ENCODE results near the gene WBP2. TPM values are rescaled to one million over a fixed set of nuclear protein-coding genes. Genes with fewer than 3 reads are reported as not detected.

Gene WBP2
- total RNA-seq, 1 donor from 2014 or later = 144 TPM

DNA sequence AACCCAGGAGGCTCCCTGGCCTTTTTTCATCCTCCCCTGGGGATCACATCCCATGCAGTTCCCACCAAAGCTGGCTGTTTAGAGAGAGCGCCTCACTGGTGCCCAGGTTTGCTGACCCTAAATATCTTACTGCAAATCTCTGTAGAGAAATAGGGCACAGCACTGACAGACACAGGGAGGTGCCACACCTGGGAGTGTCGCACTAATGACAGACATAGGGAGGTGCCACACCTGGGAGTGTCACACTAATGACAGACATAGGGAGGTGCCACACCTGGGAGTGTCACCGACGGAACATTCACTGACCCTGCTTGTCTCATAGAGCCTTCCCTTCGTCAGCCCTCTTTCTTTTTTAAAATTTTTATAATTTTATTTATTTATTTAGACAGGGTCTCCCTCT, 44.9 kb downstream of the WBP2 start:
- peaks cover 53% of the 10 kb centered on the region for H3K36me3 ChIP-seq
- no peaks in the 10 kb centered on the region for H3K27me3 ChIP-seq (ENCODE audit: low read depth)
- DNase-seq = no peak
- intact Hi-C loops (cut with micrococcal nuclease) = no loop called here
- TF ChIP-seq, protein P1, sequence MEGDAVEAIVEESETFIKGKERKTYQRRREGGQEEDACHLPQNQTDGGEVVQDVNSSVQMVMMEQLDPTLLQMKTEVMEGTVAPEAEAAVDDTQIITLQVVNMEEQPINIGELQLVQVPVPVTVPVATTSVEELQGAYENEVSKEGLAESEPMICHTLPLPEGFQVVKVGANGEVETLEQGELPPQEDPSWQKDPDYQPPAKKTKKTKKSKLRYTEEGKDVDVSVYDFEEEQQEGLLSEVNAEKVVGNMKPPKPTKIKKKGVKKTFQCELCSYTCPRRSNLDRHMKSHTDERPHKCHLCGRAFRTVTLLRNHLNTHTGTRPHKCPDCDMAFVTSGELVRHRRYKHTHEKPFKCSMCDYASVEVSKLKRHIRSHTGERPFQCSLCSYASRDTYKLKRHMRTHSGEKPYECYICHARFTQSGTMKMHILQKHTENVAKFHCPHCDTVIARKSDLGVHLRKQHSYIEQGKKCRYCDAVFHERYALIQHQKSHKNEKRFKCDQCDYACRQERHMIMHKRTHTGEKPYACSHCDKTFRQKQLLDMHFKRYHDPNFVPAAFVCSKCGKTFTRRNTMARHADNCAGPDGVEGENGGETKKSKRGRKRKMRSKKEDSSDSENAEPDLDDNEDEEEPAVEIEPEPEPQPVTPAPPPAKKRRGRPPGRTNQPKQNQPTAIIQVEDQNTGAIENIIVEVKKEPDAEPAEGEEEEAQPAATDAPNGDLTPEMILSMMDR (IDR thresholded peaks at IDR 0.05; ENCODE audit: borderline replicate concordance) = no peak
- H3K4me1 ChIP-seq = peaks cover 49% of the 10 kb centered on the region
- H3K4me3 ChIP-seq = peak overlapping the region; percentile 33
- peak overlapping the region; percentile 90 for H3K27ac ChIP-seq (replicated peaks)
- no peaks in the 10 kb centered on the region for H3K9me3 ChIP-seq (replicated peaks)

DNA sequence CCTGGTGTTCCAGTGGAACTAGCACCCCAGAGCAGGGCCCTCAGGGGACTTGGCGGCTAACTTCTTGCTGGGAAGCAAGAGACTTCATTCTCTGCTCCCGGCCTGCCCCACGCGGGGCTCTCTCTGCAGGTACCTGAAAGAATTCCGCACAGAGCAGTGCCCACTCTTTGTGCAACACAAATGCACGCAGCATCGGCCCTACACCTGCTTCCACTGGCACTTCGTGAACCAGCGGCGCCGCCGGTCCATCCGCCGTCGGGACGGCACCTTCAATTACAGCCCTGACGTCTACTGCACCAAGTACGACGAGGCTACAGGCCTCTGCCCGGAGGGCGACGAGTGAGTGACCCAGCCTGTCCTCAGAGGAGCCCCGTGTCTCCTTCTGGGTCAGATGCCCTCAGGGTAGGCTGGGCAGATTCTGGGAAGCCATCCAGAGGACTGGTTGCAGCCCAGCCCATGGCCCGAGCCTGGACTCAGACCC, 45.5 kb downstream of the WBP2 start:
- Histone ChIP-seq H3K36me3 (peaks cover 48% of the 10 kb centered on the region), H3K4me3 (peak overlapping the region; percentile 33), H3K9me3 (replicated peaks) (no peaks in the 10 kb centered on the region), H3K27ac (replicated peaks) (peak overlapping the region; percentile 90), H3K27me3 (ENCODE audit: low read depth) (no peaks in the 10 kb centered on the region), H3K4me1 (peaks cover 49% of the 10 kb centered on the region)
- intact Hi-C loops (cut with micrococcal nuclease) = no loop called here
- TF ChIP-seq, protein P1 (IDR thresholded peaks at IDR 0.05; ENCODE audit: borderline replicate concordance) = no peak
- DNase-seq = no peak

DNA sequence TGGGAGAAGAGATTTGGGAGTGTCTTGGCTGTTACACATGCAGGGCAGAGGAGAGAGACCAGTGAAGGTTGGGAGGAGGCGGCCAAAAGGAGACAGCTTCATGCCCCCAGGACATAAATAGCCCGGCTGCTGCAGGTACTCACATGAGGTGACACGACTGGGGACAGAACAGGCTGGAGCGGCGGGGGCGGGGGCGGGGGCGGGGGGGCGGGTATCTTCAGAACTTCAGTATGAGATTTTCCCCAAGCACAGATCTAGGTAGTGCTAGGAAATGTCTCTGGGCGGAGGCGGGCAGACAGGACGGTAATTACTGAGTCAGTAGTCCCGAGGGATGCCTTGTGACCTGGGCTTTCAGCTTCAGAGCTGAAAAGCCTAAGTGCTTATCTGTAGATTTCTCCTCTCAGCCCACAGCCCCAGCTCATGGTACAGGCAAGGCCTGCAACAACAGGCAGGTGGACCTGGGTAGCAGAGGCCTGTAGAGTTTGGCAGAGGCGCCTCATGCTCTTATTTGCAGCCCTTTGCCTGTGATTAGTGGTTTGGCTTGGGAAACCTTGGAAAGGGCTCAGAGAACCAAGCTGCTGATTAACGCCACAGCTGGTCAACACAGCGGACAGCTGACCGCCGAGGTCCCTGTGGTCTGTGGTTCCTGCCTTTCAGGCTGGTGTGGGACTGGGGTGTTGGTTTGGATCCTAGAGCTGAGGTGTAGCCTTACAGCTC, 46.1 kb downstream of the WBP2 start:
- peak; percentile 61 for DNase-seq

DNA sequence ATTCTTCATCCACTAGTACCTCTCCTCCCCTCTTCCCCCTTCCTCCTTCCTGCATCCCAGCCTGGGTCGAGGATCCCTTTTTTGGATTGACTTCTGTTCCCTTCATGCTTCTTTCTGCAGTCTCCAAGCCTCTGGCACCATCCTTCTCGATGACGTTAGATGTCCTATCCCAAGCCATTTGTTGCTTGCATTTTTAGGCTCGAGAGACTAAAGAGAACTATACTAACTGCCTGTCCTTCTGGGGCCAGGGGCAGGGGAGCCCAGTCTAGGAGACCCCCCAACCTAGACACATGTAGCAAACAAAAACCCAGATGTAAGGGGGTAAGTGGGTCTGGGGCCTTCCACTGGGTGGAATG, 46.6 kb downstream of the WBP2 start:
- no peaks in the 10 kb centered on the region for H3K9me3 ChIP-seq (replicated peaks)

More for the DNA sequence above, 46.1 kb downstream of the WBP2 start:
- Histone ChIP-seq H3K36me3 (peaks cover 42% of the 10 kb centered on the region), H3K27ac (replicated peaks) (peak overlapping the region; percentile 90), H3K4me1 (peaks cover 49% of the 10 kb centered on the region), H3K27me3 (ENCODE audit: low read depth) (no peaks in the 10 kb centered on the region), H3K4me3 (peak overlapping the region; percentile 33), H3K9me3 (replicated peaks) (no peaks in the 10 kb centered on the region)
- TF ChIP-seq, protein P1 (IDR thresholded peaks at IDR 0.05; ENCODE audit: borderline replicate concordance) = no peak
- intact Hi-C loops (cut with micrococcal nuclease) = no loop called here

DNA sequence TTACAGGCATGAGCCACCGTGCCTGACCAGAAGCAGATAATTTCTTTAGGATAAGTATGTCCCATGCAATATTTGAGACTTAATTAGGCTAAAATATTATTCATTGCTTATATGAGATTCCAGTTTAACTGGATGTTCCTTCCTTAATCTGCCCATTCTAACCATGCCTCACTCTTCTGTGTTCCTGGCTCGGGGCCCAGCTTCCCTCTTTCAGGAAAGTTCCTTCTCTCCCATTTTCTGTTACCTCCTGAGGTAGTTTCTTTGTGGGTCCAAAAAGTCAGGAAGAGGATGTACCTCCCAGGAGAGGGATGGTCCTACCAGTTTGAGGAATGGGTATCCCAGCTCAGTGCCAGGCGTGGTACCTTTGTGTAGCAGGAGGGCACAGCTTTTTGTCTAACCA, 47.3 kb downstream of the WBP2 start:
- no peaks in the 10 kb centered on the region for H3K27me3 ChIP-seq (ENCODE audit: low read depth)
- peak overlapping the region; percentile 90 for H3K27ac ChIP-seq (replicated peaks)
- H3K4me3 ChIP-seq = no peak overlapping the region
- H3K4me1 ChIP-seq = peaks cover 49% of the 10 kb centered on the region
- TF ChIP-seq, protein P1 (IDR thresholded peaks at IDR 0.05; ENCODE audit: borderline replicate concordance) = no peak
- peaks cover 30% of the 10 kb centered on the region for H3K36me3 ChIP-seq
- no peaks in the 10 kb centered on the region for H3K9me3 ChIP-seq (replicated peaks)
- intact Hi-C loops (cut with micrococcal nuclease) = no loop called here
- DNase-seq = no peak

More for the DNA sequence above, 46.6 kb downstream of the WBP2 start:
- Histone ChIP-seq H3K36me3 (peaks cover 37% of the 10 kb centered on the region), H3K4me3 (no peak overlapping the region), H3K27ac (replicated peaks) (peak overlapping the region; percentile 90), H3K27me3 (ENCODE audit: low read depth) (no peaks in the 10 kb centered on the region), H3K4me1 (peaks cover 49% of the 10 kb centered on the region)
- intact Hi-C loops (cut with micrococcal nuclease) = no loop called here
- TF ChIP-seq, protein P1 (IDR thresholded peaks at IDR 0.05; ENCODE audit: borderline replicate concordance) = no peak
- DNase-seq = no peak

Data from left ventricle myocardium inferior (tissue), 1 donor.